HEK293 (cell line): ENCODE results near the gene HAUS2.

Source experiments
- ATF2 ChIP-seq: fragments of 450-650 bp; formaldehyde crosslinking; IDR thresholded peaks from 2 replicates; pipeline ENCODE4 v1.5.1; 2016; ENCODE audit warnings: missing biosample characterization, missing genetic modification characterization, low read depth
- BCL11A ChIP-seq: fragments of 450-650 bp; formaldehyde crosslinking; IDR thresholded peaks from 2 replicates; pipeline ENCODE4 v1.5.1; 2016; ENCODE audit warnings: low read depth, missing biosample characterization, missing genetic modification characterization
- CTCF ChIP-seq: fragments of 450-650 bp; formaldehyde crosslinking; IDR thresholded peaks from 2 replicates; pipeline ENCODE4 v1.5.1; 2016; ENCODE audit warnings: missing biosample characterization, missing genetic modification characterization
- SP2 ChIP-seq: fragments of 450-650 bp; formaldehyde crosslinking; IDR thresholded peaks from 2 replicates; pipeline ENCODE4 v1.5.1; 2016; ENCODE audit warnings: missing biosample characterization, missing genetic modification characterization
- ZNF121 ChIP-seq: fragments of 450-650 bp; formaldehyde crosslinking; IDR thresholded peaks from 2 replicates; pipeline ENCODE4 v1.5.1; 2016; ENCODE audit warnings: missing biosample characterization, missing genetic modification characterization
- ZNF48 ChIP-seq: fragments of 450-650 bp; formaldehyde crosslinking; IDR thresholded peaks from 2 replicates; pipeline ENCODE4 v1.5.1; 2016; ENCODE audit warnings: missing biosample characterization, missing genetic modification characterization
- TF ChIP-seq, protein P1 (sequence below): fragments of 450-650 bp; formaldehyde crosslinking; IDR thresholded peaks from 2 replicates; pipeline ENCODE4 v1.5.1; 2016; ENCODE audit warnings: missing biosample characterization, missing genetic modification characterization
- TF ChIP-seq, protein P2 (sequence below): fragments of 450-650 bp; formaldehyde crosslinking; IDR thresholded peaks from 2 replicates; pipeline ENCODE4 v1.5.1; 2016; ENCODE audit warnings: missing biosample characterization, missing genetic modification characterization

DNA sequence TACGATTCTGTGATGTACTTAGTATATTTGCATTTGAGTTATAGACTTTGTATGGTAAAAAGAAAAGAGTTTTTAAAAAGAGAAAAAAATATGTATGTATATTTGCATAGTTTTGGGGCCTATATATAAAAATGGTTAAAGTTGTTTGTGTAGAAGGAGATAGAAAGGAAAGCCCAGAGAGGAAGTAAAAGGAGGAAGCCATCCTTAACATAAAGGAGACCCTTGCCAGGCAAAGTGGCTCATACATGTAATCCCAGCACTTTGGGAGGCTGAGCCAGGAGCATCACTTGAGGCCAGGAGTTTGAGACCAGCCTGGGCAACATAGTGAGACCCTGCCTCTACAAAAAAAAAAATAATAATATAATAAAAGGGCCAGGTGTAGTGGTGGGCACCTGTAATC lies 44.8 kb upstream of the HAUS2 start:
- TF ChIP-seq BCL11A (tag by site-specific recombination) (no peak), ZNF48 (tag by site-specific recombination) (no peak), CTCF (tag by site-specific recombination) (no peak), SP2 (tag by site-specific recombination) (no peak), ATF2 (tag by site-specific recombination) (no peak), ZNF121 (0 out of 2 replicates have a peak, but pooled peaks have one; percentile 49)
- TF ChIP-seq, protein P1, sequence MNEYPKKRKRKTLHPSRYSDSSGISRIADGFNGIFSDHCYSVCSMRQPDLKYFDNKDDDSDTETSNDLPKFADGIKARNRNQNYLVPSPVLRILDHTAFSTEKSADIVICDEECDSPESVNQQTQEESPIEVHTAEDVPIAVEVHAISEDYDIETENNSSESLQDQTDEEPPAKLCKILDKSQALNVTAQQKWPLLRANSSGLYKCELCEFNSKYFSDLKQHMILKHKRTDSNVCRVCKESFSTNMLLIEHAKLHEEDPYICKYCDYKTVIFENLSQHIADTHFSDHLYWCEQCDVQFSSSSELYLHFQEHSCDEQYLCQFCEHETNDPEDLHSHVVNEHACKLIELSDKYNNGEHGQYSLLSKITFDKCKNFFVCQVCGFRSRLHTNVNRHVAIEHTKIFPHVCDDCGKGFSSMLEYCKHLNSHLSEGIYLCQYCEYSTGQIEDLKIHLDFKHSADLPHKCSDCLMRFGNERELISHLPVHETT (tag by site-specific recombination), result no peak
- TF ChIP-seq, protein P2, sequence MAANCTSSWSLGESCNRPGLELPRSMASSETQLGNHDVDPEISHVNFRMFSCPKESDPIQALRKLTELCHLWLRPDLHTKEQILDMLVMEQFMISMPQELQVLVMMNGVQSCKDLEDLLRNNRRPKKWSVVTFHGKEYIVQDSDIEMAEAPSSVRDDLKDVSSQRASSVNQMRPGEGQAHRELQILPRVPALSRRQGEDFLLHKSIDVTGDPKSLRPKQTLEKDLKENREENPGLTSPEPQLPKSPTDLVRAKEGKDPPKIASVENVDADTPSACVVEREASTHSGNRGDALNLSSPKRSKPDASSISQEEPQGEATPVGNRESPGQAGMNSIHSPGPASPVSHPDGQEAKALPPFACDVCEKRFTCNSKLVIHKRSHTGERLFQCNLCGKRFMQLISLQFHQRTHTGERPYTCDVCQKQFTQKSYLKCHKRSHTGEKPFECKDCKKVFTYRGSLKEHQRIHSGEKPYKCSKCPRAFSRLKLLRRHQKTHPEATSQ (tag by site-specific recombination), result no peak
